Endothelial cell of umbilical vein (primary cell): ENCODE results near the gene VWA5B2.

Source experiments
- EZH2 ChIP-seq: IDR thresholded peaks from 2 replicates; pipeline ENCODE4 v1.6.1; 2012; ENCODE audit warnings: borderline replicate concordance, low read depth, mild to moderate bottlenecking, moderate library complexity, low read length, inconsistent platforms; ENCODE audit not compliant: severe bottlenecking
- JUN ChIP-seq: IDR thresholded peaks from 2 replicates; pipeline ENCODE4 v1.6.1; 2011; ENCODE audit warnings: borderline replicate concordance, low read depth; ENCODE audit not compliant: insufficient read length, insufficient read depth
- MAX ChIP-seq: IDR thresholded peaks from 2 replicates; pipeline ENCODE4 v1.6.1; 2011; ENCODE audit not compliant: insufficient read depth, insufficient read length
- MYC ChIP-seq: IDR thresholded peaks from one replicate; pipeline ENCODE4 v1.6.1; 2011; ENCODE audit warnings: mild to moderate bottlenecking, low read depth, low read length
- POLR2A ChIP-seq: IDR thresholded peaks from 2 replicates; pipeline ENCODE4 v1.6.1; 2012; ENCODE audit warnings: low read depth, mild to moderate bottlenecking, control low read depth, low read length
- POLR2AphosphoS5 ChIP-seq: IDR thresholded peaks from 2 replicates; pipeline ENCODE4 v1.6.1; 2012; ENCODE audit warnings: low read depth, mild to moderate bottlenecking, control low read depth, low read length, moderate library complexity; ENCODE audit not compliant: insufficient read depth
- TF ChIP-seq, protein P1 (sequence below), 2 donors: IDR thresholded peaks; 1 replicate in 1 of 2; 2 replicates in 1 of 2; pipeline ENCODE4 v1.5.1; 2011; ENCODE audit warnings: low read length in 2 of 2, mild to moderate bottlenecking in 2 of 2, moderate library complexity in 2 of 2, control low read depth in 1 of 2, inconsistent platforms in 1 of 2, low read depth in 1 of 2; ENCODE audit not compliant: insufficient read depth in 1 of 2; ENCODE audit errors: extremely low read depth in 1 of 2

DNA sequence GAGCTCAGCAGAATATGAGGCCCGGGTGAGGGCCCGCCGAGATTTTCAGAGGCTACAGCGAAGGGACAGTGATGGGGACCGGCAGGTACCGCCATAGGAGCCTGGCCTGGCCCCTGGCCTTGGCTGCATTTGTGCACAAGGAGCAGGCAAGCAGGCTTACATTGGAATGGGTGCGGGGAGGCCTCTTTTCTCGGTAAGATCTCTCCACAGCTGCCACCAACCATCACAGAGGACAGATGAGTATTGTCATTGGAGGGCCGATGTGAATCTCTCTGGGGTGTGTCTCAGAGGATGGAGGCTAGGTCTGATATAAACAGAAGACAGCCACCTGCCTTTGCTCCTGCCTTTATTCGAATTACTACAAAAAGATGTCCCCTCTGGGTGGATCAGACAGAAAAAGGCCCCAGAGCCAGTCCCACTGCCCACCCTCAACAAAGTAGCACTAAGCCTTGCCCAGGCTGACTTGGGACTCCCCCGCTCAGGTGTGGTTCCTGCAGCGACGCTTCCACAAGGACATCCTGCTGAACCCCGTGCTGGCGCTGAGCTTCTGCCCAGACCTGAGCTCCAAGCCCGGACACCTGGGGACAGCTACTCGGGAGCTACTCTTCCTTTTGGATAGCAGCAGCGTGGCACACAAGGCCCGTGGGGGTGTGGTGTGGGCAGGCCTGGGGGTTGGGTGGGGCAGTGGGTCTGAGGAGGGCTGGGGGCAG, 5.4 kb downstream of the VWA5B2 start:
- TF ChIP-seq, protein P1, sequence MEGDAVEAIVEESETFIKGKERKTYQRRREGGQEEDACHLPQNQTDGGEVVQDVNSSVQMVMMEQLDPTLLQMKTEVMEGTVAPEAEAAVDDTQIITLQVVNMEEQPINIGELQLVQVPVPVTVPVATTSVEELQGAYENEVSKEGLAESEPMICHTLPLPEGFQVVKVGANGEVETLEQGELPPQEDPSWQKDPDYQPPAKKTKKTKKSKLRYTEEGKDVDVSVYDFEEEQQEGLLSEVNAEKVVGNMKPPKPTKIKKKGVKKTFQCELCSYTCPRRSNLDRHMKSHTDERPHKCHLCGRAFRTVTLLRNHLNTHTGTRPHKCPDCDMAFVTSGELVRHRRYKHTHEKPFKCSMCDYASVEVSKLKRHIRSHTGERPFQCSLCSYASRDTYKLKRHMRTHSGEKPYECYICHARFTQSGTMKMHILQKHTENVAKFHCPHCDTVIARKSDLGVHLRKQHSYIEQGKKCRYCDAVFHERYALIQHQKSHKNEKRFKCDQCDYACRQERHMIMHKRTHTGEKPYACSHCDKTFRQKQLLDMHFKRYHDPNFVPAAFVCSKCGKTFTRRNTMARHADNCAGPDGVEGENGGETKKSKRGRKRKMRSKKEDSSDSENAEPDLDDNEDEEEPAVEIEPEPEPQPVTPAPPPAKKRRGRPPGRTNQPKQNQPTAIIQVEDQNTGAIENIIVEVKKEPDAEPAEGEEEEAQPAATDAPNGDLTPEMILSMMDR (IDR thresholded peaks at IDR 0.05; ENCODE audit: extremely low read depth in 1 of 2, insufficient read depth in 1 of 2, low read depth in 1 of 2, low read length in 2 of 2), result no peak
- TF ChIP-seq JUN (no peak), POLR2A (no peak), MYC (no peak), EZH2 (no peak), POLR2AphosphoS5 (no peak), MAX (no peak)
